Spleen (tissue), 7 donors: Measurements from ENCODE around the gene HNRNPH2.

Source experiments
- CTCF ChIP-seq, 11 experiments: fragments of 200-600 bp in 7 of 11; fragments of 450-650 bp in 4 of 11; sonication (generic) in 4 of 11; IDR thresholded peaks in 8 of 11; conservative IDR thresholded peaks in 3 of 11; 1 replicate in 7 of 11; 2 replicates in 4 of 11; pipeline versions ENCODE4 v1.4.0 to v1.8.0; 2016 to 2021; ENCODE audit warnings: antibody characterized with exemption in 11 of 11, inconsistent platforms in 4 of 11, mild to moderate bottlenecking in 1 of 11
- POLR2A ChIP-seq, 3 donors: fragments of 450-650 bp; IDR thresholded peaks; one replicate each; pipeline ENCODE4 v1.5.1; 2017; ENCODE audit warnings: antibody characterized with exemption in 3 of 3, mild to moderate bottlenecking in 1 of 3
- donor health status: DM: no; HTN: no; CAD: no; lungs with moderate emphysema.
- donor health status: DM: no; HTN: no; CAD: no.
- donor health status: DM: no; HTN: no; CAD: no.

GRCh38 chrX:101388604-101389003, 19.4 kb upstream of the HNRNPH2 start:
- no peak for TF ChIP-seq CTCF (IDR thresholded peaks at IDR 0.05 in 8 of 11, conservative IDR thresholded peaks at IDR 0.05 in 3 of 11)
- TF ChIP-seq POLR2A (IDR thresholded peaks at IDR 0.05), result no peak
